Measurements from ENCODE around the gene ZFYVE19.

DNA sequence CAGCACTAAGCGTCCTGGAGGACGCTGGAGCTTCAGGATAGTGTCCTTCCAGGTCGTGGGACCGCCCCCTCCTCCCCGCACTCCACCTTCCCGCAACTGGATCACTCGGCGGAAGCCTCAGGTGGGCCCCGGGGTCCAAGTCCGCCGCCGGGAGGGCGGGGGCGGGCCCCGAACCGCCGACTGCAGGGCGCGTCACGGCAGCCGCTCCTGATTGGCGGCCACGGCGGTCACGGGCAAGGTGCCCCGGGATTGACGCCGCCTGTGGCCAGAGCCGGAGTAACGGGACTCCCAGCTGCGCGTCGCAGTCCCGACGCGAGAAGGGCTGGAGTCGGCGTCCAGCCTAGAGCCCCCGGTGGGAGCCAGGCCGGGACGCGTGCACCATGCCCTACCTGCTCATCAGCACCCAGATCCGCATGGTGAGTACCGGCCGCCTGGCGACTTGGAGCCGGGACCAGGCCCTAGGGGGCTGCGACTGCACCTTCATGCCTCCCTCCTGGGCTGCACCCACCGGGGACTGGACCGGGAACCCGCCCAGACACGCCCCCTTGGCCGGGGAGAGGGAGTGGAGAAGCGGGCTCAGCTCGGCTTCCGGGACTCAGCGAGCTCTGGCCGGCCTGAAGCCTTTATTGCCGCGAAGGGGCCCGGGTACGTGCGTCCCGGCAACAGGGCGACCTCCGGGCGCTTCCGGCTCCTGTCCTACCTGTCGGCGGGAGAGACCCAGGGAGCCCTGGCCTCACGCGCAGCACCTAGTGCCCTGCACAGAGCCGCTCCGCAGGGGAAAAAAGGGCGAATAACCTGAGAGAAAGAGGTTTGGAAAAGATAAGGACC, 42.9 kb upstream of the ZFYVE19 start, which contains the start of gene GCHFR:
- TF ChIP-seq POLR2A (IDR thresholded peaks at IDR 0.05) (peak in 1 of 2 donors; percentile 59), POLR2AphosphoS5 (IDR thresholded peaks at IDR 0.05; ENCODE audit: insufficient read depth in 1 of 2, low read depth in 1 of 2) (peak in 1 of 2 donors; percentile 84)
- TF ChIP-seq, protein P1, sequence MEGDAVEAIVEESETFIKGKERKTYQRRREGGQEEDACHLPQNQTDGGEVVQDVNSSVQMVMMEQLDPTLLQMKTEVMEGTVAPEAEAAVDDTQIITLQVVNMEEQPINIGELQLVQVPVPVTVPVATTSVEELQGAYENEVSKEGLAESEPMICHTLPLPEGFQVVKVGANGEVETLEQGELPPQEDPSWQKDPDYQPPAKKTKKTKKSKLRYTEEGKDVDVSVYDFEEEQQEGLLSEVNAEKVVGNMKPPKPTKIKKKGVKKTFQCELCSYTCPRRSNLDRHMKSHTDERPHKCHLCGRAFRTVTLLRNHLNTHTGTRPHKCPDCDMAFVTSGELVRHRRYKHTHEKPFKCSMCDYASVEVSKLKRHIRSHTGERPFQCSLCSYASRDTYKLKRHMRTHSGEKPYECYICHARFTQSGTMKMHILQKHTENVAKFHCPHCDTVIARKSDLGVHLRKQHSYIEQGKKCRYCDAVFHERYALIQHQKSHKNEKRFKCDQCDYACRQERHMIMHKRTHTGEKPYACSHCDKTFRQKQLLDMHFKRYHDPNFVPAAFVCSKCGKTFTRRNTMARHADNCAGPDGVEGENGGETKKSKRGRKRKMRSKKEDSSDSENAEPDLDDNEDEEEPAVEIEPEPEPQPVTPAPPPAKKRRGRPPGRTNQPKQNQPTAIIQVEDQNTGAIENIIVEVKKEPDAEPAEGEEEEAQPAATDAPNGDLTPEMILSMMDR (IDR thresholded peaks at IDR 0.05), result peak in 1 of 3 experiments; percentile 29
